GM12878 (cell line): ENCODE data around the gene ZNF333. TPM values are rescaled to one million over a fixed set of nuclear protein-coding genes. Genes with fewer than 3 reads are reported as not detected.

Experiments
- ATAC-seq: fragments of 200-7000 bp; cut with Tn5 transposase; 3 replicates; pipeline ENCODE4 v1.9.1; 2020; ENCODE audit warnings: mild to moderate bottlenecking, moderate library complexity
- BruUV-seq: library from RNA; stranded (reverse); fragments of 400-500 nt; replicated peaks from 2 replicates; lab custom pipeline; 2021; lab: Mats Ljungman, UMichigan
- CTCF ChIA-PET: fragments of 300-600 bp; sonication (Branson Sonifier 250); formaldehyde crosslinking; extraction: SDS; loops from one replicate; lab custom pipeline; 2021; ENCODE audit warnings: inconsistent platforms; lab: Yijun Ruan, JAX
- POLR2A ChIA-PET: fragments of 350-600 bp; formaldehyde crosslinking; extraction: SDS; loops from one replicate; lab custom pipeline; 2021; ENCODE audit warnings: inconsistent platforms; lab: Charles Lee
- RAD21 ChIA-PET: fragments of 300-600 bp; sonication (Branson Sonifier 250); formaldehyde crosslinking; loops from one replicate; lab custom pipeline; 2023; ENCODE audit warnings: antibody characterized with exemption; ENCODE audit not compliant: unreplicated experiment; lab: Charles Lee
- SMC1A ChIA-PET: fragments of 300-600 bp; sonication (Branson Sonifier 250); formaldehyde crosslinking; loops from one replicate; lab custom pipeline; 2023; ENCODE audit not compliant: unreplicated experiment, uncharacterized antibody; lab: Charles Lee
- DNase-seq: peaks from one replicate; pipeline ENCODE4 v3.0.0-alpha.2; 2011; ENCODE audit warnings: low read depth, low spot score
- FAIRE-seq: peaks from 3 replicates; lab custom pipeline; 2011; peaks lifted over from hg19 to GRCh38; lab: Jason Lieb, UNC
- H2AFZ ChIP-seq: 2 replicates; pipeline ENCODE4 v1.6.0; 2011; ENCODE audit warnings: low read depth, low read length, control low read depth; ENCODE audit not compliant: control insufficient read depth
- H3K27ac ChIP-seq: 2 replicates; pipeline ENCODE4 v1.5.1; 2011; ENCODE audit warnings: control low read depth; ENCODE audit not compliant: control insufficient read depth, insufficient read depth
- H3K27me3 ChIP-seq, 2 experiments: replicated peaks in 1 of 2; 2 replicates each; pipeline versions ENCODE4 v1.6.0 to v1.6.1; 2011; ENCODE audit warnings: low read length in 1 of 2; ENCODE audit not compliant: control insufficient read depth in 2 of 2, insufficient read depth in 2 of 2
- H3K36me3 ChIP-seq, 2 experiments: 2 replicates each; pipeline ENCODE4 v1.5.1; 2011; ENCODE audit warnings: low read length in 1 of 2; ENCODE audit not compliant: control insufficient read depth in 2 of 2, insufficient read depth in 2 of 2
- H3K4me1 ChIP-seq: 2 replicates; pipeline ENCODE4 v1.6.1; 2011; ENCODE audit warnings: mild to moderate bottlenecking, low read length, moderate library complexity, mixed read lengths; ENCODE audit not compliant: control insufficient read depth, insufficient read depth
- H3K4me2 ChIP-seq: 2 replicates; pipeline ENCODE4 v1.6.0; 2011; ENCODE audit warnings: control low read depth; ENCODE audit not compliant: control insufficient read depth, insufficient read depth
- H3K4me3 ChIP-seq: fragments of 200-600 bp; sonication (generic); 2 replicates; pipeline ENCODE4 v1.5.1; 2016
- H3K79me2 ChIP-seq: 2 replicates; pipeline ENCODE4 v1.6.0; 2011; ENCODE audit warnings: low read length; ENCODE audit not compliant: control insufficient read depth, insufficient read depth
- H3K9ac ChIP-seq: 2 replicates; pipeline ENCODE4 v1.8.0; 2011; ENCODE audit warnings: low read length, control low read depth, mixed read lengths; ENCODE audit not compliant: control insufficient read depth, insufficient read depth
- H3K9me3 ChIP-seq: replicated peaks from 3 replicates; pipeline ENCODE4 v1.5.1; 2011; ENCODE audit warnings: mild to moderate bottlenecking, low read length; ENCODE audit not compliant: control insufficient read depth, insufficient read depth
- H4K20me1 ChIP-seq: 2 replicates; pipeline ENCODE4 v1.6.0; 2011; ENCODE audit not compliant: control insufficient read depth, insufficient read depth
- HDAC2 ChIP-seq: fragments of 200-600 bp; sonication (generic); IDR thresholded peaks from 2 replicates; pipeline ENCODE4 v1.6.1; 2017
- POLR2A ChIP-seq: IDR thresholded peaks from 2 replicates; pipeline ENCODE4 v1.6.1; 2011; ENCODE audit warnings: low read depth, mild to moderate bottlenecking, low read length
- REST ChIP-seq: IDR thresholded peaks from 2 replicates; pipeline ENCODE4 v1.6.1; 2012; ENCODE audit warnings: mild to moderate bottlenecking, low read depth, low read length
- ZBED1 ChIP-seq: IDR thresholded peaks from 2 replicates; pipeline ENCODE4 v1.6.1; 2016; ENCODE audit warnings: borderline replicate concordance
- WGBS: methylation state at CpG from one replicate; pipeline ENCODE4 v1.1.6; 2016; ENCODE audit warnings: low lambda C conversion rate; ENCODE audit not compliant: insufficient replicate concordance, insufficient coverage; ENCODE audit errors: missing lambda C conversion rate; 5-methylcytosine and 5-hydroxymethylcytosine counted together
- in situ Hi-C: fragments of 300-500 bp; cut with MboI; formaldehyde crosslinking; loops from 9 replicates; pipeline ENCODE4 v1.14.3; 2018; ENCODE audit warnings: mixed read lengths
- intact Hi-C: fragments of 100-400 bp; cut with micrococcal nuclease; formaldehyde crosslinking; loops from one replicate; pipeline ENCODE4 v1.14.2; 2022; ENCODE audit not compliant: unreplicated experiment
- polyA plus RNA-seq, 11 experiments: library from polyadenylated mRNA; depleted of rRNA in 4 of 11; unstranded in 6 of 11; stranded (reverse) in 5 of 11; fragments of >200 nt; fragmentation: Nextera tagmentation in 4 of 11; fragmentation: Illumina TruSeq in 1 of 11; extraction: Ambion mirVana in 4 of 11; extraction: Trizol in 1 of 11; gene quantifications; 1 replicate in 1 of 11; 2 replicates in 10 of 11; pipeline versions ENCODE4 v1.2.1 to v1.2.3, GENCODE V29; 2011 to 2016; ENCODE audit warnings: inconsistent platforms in 2 of 11, missing spikeins in 2 of 11, low read depth in 1 of 11
- total RNA-seq, 4 experiments: library from RNA; depleted of rRNA in 3 of 4; stranded (reverse); fragments of >200 nt in 3 of 4; fragmentation: Illumina TruSeq in 1 of 4; extraction: Trizol in 1 of 4; gene quantifications; 2 replicates each; pipeline versions ENCODE4 v1.2.1 to v1.2.3, GENCODE V29; 2013 to 2021
- TF ChIP-seq, protein P1 (sequence below): fragments of 150-350 bp; IDR thresholded peaks from 2 replicates; pipeline ENCODE4 v1.6.1; 2014; ENCODE audit warnings: mild to moderate bottlenecking, low read depth, low read length

ZNF333 gene
- total and polyA plus RNA-seq, 10 of the 15 experiments (the other 5 are each of a cell fraction or from before 2014, with no cell fraction given), result 2.3 to 14.1 (median 5.7) TPM

DNA sequence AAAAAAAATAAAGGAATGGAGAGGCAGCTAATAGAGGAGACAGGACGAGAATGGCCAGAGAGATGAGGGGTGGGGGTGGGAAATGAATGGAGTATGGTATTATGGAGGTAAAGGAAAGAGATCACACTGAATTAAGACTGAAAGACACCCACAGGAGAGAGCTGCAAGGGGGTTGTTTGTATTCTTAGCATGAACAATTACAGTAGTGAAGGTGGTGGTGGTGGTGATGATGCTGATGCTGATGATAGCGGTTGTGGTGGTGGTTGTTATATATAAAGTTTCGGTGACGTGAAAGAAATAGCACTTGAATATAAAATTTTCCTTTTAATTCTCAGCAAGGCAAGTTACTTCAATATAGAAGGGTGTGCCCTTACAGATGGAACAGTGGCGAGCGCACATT, 12.4 kb upstream of the ZNF333 start:
- CTCF ChIA-PET, result interaction anchor here (1.0 to 9.8 kb wide), 4 partner anchors 8 to 121 kb away, joined by 3 to 104 read pairs (median 6); partner anchors contain the start of gene NDUFB7
- RAD21 ChIA-PET, result no interaction called here
- no peaks in the 10 kb centered on the region; the same call in 1 of the 2 replicates for H3K4me1 ChIP-seq
- no TSS peak for BruUV-seq
- no peaks in the 10 kb centered on the region for H3K36me3 ChIP-seq
- intact Hi-C loops, result no loop called here
- WGBS, result 66% methylated on average over 6 of the region's 6 CpGs
- no peaks in the 10 kb centered on the region for H4K20me1 ChIP-seq
- H3K27ac ChIP-seq, result no peak overlapping the region
- no peak overlapping the region for H3K4me3 ChIP-seq
- DNase-seq (no peak), FAIRE-seq (no peak), ATAC-seq (no peak)
- no peak overlapping the region for H2AFZ ChIP-seq
- in situ Hi-C loops, result no loop called here
- TF ChIP-seq HDAC2 (no peak), POLR2A (no peak)
- TF ChIP-seq, protein P1, sequence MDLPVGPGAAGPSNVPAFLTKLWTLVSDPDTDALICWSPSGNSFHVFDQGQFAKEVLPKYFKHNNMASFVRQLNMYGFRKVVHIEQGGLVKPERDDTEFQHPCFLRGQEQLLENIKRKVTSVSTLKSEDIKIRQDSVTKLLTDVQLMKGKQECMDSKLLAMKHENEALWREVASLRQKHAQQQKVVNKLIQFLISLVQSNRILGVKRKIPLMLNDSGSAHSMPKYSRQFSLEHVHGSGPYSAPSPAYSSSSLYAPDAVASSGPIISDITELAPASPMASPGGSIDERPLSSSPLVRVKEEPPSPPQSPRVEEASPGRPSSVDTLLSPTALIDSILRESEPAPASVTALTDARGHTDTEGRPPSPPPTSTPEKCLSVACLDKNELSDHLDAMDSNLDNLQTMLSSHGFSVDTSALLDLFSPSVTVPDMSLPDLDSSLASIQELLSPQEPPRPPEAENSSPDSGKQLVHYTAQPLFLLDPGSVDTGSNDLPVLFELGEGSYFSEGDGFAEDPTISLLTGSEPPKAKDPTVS, result no peak
- SMC1A ChIA-PET, result interaction anchor here (1.9 to 10.3 kb wide), 2 partner anchors 8 to 97 kb away, joined by 5 to 144 read pairs; partner anchors contain the start of gene ZNF333
- no peaks in the 10 kb centered on the region for H3K79me2 ChIP-seq
- POLR2A ChIA-PET, result no interaction called here
- no peaks in the 10 kb centered on the region; the same call in 2 of the 3 replicates for H3K9me3 ChIP-seq
- H3K27me3 ChIP-seq, result no peaks in the 10 kb centered on the region
- no peak overlapping the region for H3K4me2 ChIP-seq
- no peak overlapping the region for H3K9ac ChIP-seq

GRCh38 chr19:14678199-14678598, 11.6 kb upstream of the ZNF333 start:
- no peak for ATAC-seq

More at GRCh38 chr19:14678199-14678598, 11.6 kb upstream of the ZNF333 start:
- ChIA-PET POLR2A (no interaction called here), SMC1A (interaction anchor here (10.3 kb wide), 1 partner anchor 8 kb away, joined by 144 read pairs; the partner anchor contains the start of gene ZNF333), RAD21 (no interaction called here), CTCF (interaction anchor here (1.1 kb wide), 1 partner anchor 121 kb away, joined by 5 read pairs; no protein-coding TSS in a partner anchor)
- Histone ChIP-seq H3K79me2 (no peaks in the 10 kb centered on the region), H3K4me1 (no peaks in the 10 kb centered on the region; the same call in 1 of the 2 replicates), H3K27me3 (no peaks in the 10 kb centered on the region), H3K36me3 (no peaks in the 10 kb centered on the region), H3K27ac (no peak overlapping the region), H3K4me3 (no peak overlapping the region), H3K9ac (no peak overlapping the region), H2AFZ (no peak overlapping the region), H3K9me3 (no peaks in the 10 kb centered on the region), H4K20me1 (no peaks in the 10 kb centered on the region), H3K4me2 (no peak overlapping the region)
- intact Hi-C loops, result no loop called here
- DNase-seq (no peak), FAIRE-seq (no peak)
- 64% methylated on average over 9 of the region's 9 CpGs for WGBS
- TF ChIP-seq ZBED1 (no peak), REST (no peak)
- in situ Hi-C loops, result no loop called here
- no TSS peak for BruUV-seq
